H1 (cell line): ENCODE measurements around the gene PRC1. TPM values are rescaled to one million over a fixed set of nuclear protein-coding genes. Genes with fewer than 3 reads are reported as not detected.

Source experiments
- CTCF ChIA-PET: fragments of 300-600 bp; sonication (Branson Sonifier 250); formaldehyde crosslinking; loops from one replicate; lab custom pipeline; 2021; ENCODE audit not compliant: partially characterized antibody; lab: Charles Lee
- POLR2A ChIA-PET: fragments of 300-600 bp; sonication (Branson Sonifier 250); formaldehyde crosslinking; loops from one replicate; lab custom pipeline; 2021; ENCODE audit warnings: inconsistent platforms; ENCODE audit not compliant: partially characterized antibody; lab: Charles Lee
- DNase-seq, 2 experiments: peaks; one replicate each; pipeline versions ENCODE4 v3.0.0 to v3.0.0-alpha.2; 2010 to 2022; ENCODE audit warnings: low spot score in 2 of 2, low read depth in 1 of 2, mixed read lengths in 1 of 2
- FAIRE-seq: peaks from 2 replicates; lab custom pipeline; 2011; peaks lifted over from hg19 to GRCh38; lab: Jason Lieb, UNC
- H2AFZ ChIP-seq: 2 replicates; pipeline ENCODE4 v1.8.1; 2012; ENCODE audit warnings: low read length, inconsistent platforms
- H2AK5ac ChIP-seq: 2 replicates; pipeline ENCODE4 v1.6.1; 2013; ENCODE audit warnings: low read depth, low read length
- H2BK120ac ChIP-seq: replicated peaks from 2 replicates; pipeline ENCODE3; 2013; ENCODE audit warnings: low read depth, low read length, inconsistent platforms
- H2BK12ac ChIP-seq: 2 replicates; pipeline ENCODE4 v1.6.1; 2013; ENCODE audit warnings: low read depth, low read length
- H2BK15ac ChIP-seq: 2 replicates; pipeline ENCODE4 v1.6.1; 2013; ENCODE audit warnings: low read length
- H2BK20ac ChIP-seq: 2 replicates; pipeline ENCODE4 v1.6.1; 2013; ENCODE audit warnings: low read length
- H2BK5ac ChIP-seq: 2 replicates; pipeline ENCODE4 v1.6.1; 2013; ENCODE audit warnings: low read depth, low read length
- H3K14ac ChIP-seq: 2 replicates; pipeline ENCODE4 v1.6.1; 2013; ENCODE audit warnings: inconsistent platforms; ENCODE audit not compliant: insufficient read length
- H3K18ac ChIP-seq: 2 replicates; pipeline ENCODE4 v1.6.1; 2013; ENCODE audit warnings: low read length; ENCODE audit errors: extremely low read depth
- H3K23ac ChIP-seq: 2 replicates; pipeline ENCODE4 v1.6.1; 2013; ENCODE audit warnings: inconsistent platforms; ENCODE audit not compliant: insufficient read length
- H3K23me2 ChIP-seq: 2 replicates; pipeline ENCODE4 v1.6.1; 2013; ENCODE audit warnings: low read depth, low read length
- H3K27ac ChIP-seq: 2 replicates; pipeline ENCODE4 v1.6.1; 2011; ENCODE audit warnings: low read depth, low read length, inconsistent platforms
- H3K27me3 ChIP-seq, 4 experiments: replicated peaks in 1 of 4; 1 replicate in 1 of 4; 2 replicates in 3 of 4; pipeline versions ENCODE4 v1.6.1 to v1.8.1; 2011 to 2013; ENCODE audit warnings: low read length in 3 of 4, mild to moderate bottlenecking in 3 of 4, inconsistent platforms in 2 of 4, mixed read lengths in 2 of 4, moderate library complexity in 1 of 4; ENCODE audit not compliant: control insufficient read depth in 3 of 4, insufficient read depth in 3 of 4; ENCODE audit errors: extremely low read depth in 1 of 4
- H3K36me3 ChIP-seq, 4 experiments: 2 replicates each; pipeline versions ENCODE4 v1.6.1 to v1.8.1; 2011 to 2013; ENCODE audit warnings: mild to moderate bottlenecking in 4 of 4, low read length in 3 of 4, moderate library complexity in 2 of 4, control low read depth in 1 of 4, inconsistent platforms in 1 of 4; ENCODE audit not compliant: insufficient read depth in 4 of 4, control insufficient read depth in 2 of 4
- H3K4ac ChIP-seq: replicated peaks from 2 replicates; pipeline ENCODE3; 2013; ENCODE audit warnings: low read length, low read depth, mixed read lengths, inconsistent platforms; ENCODE audit not compliant: insufficient read length
- H3K4me1 ChIP-seq, 4 experiments: replicated peaks in 1 of 4; 1 replicate in 1 of 4; 2 replicates in 3 of 4; pipeline versions ENCODE4 v1.6.1 to v1.8.1; 2011 to 2013; ENCODE audit warnings: low read length in 3 of 4, inconsistent platforms in 2 of 4, mixed read lengths in 1 of 4; ENCODE audit not compliant: insufficient read depth in 4 of 4, control insufficient read depth in 3 of 4
- H3K4me2 ChIP-seq, 2 experiments: 2 replicates each; pipeline versions ENCODE4 v1.6.1 to v1.8.1; 2011 to 2013; ENCODE audit warnings: low read depth in 2 of 2, low read length in 2 of 2, control low read depth in 1 of 2, inconsistent platforms in 1 of 2, mild to moderate bottlenecking in 1 of 2; ENCODE audit not compliant: insufficient read depth in 1 of 2
- H3K4me3 ChIP-seq, 4 experiments: fragments of 200-600, 300-600 bp in 1 of 4; sonication (generic), shearing (Covaris generic), sonication (Bioruptor Twin) in 1 of 4; 2 replicates each; pipeline versions ENCODE4 v1.5.1 to v1.8.1; 2011 to 2016; ENCODE audit warnings: low read length in 4 of 4, low read depth in 3 of 4, control low read depth in 2 of 4, inconsistent platforms in 2 of 4, mild to moderate bottlenecking in 2 of 4, mixed read lengths in 1 of 4, moderate library complexity in 1 of 4; ENCODE audit not compliant: insufficient read depth in 2 of 4; ENCODE audit errors: extremely low read depth in 1 of 4
- H3K56ac ChIP-seq: replicated peaks from 2 replicates; pipeline ENCODE3; 2013; ENCODE audit warnings: low read depth, mild to moderate bottlenecking, mixed read lengths, low read length, inconsistent platforms; ENCODE audit not compliant: insufficient read length
- H3K79me1 ChIP-seq: 2 replicates; pipeline ENCODE4 v1.6.1; 2013; ENCODE audit warnings: low read depth, low read length, control low read depth
- H3K79me2 ChIP-seq, 2 experiments: 2 replicates each; pipeline versions ENCODE4 v1.6.1 to v1.8.1; 2012 to 2013; ENCODE audit warnings: low read length in 2 of 2, mild to moderate bottlenecking in 2 of 2, inconsistent platforms in 1 of 2; ENCODE audit not compliant: insufficient read depth in 2 of 2, control insufficient read depth in 1 of 2
- H3K9ac ChIP-seq, 4 experiments: replicated peaks in 1 of 4; 1 replicate in 1 of 4; 2 replicates in 3 of 4; pipeline versions ENCODE4 v1.6.1 to v1.8.1; 2011 to 2013; ENCODE audit warnings: low read depth in 3 of 4, low read length in 3 of 4, control low read depth in 2 of 4, mild to moderate bottlenecking in 2 of 4, moderate library complexity in 2 of 4, inconsistent platforms in 1 of 4; ENCODE audit errors: extremely low read depth in 1 of 4
- H3K9me3 ChIP-seq, 2 experiments: 2 replicates each; pipeline versions ENCODE4 v1.6.1 to v1.8.1; 2012 to 2013; ENCODE audit warnings: mild to moderate bottlenecking in 2 of 2, moderate library complexity in 2 of 2, control low read depth in 1 of 2, inconsistent platforms in 1 of 2, low read depth in 1 of 2, low read length in 1 of 2, mixed read lengths in 1 of 2; ENCODE audit not compliant: insufficient read depth in 2 of 2
- H4K20me1 ChIP-seq, 2 experiments: replicated peaks in 1 of 2; 2 replicates each; pipeline versions ENCODE3 to v1.8.1; 2011 to 2013; ENCODE audit warnings: inconsistent platforms in 2 of 2, low read length in 2 of 2, mild to moderate bottlenecking in 1 of 2; ENCODE audit not compliant: insufficient read depth in 2 of 2, control insufficient read depth in 1 of 2
- H4K5ac ChIP-seq: 2 replicates; pipeline ENCODE4 v1.6.1; 2013; ENCODE audit warnings: low read length, low read depth, mixed read lengths, inconsistent platforms; ENCODE audit not compliant: insufficient read length
- H4K8ac ChIP-seq: 2 replicates; pipeline ENCODE4 v1.8.0; 2013; ENCODE audit warnings: mild to moderate bottlenecking, moderate library complexity, low read length, inconsistent platforms; ENCODE audit not compliant: insufficient read depth; ENCODE audit errors: extremely low read depth
- H4K91ac ChIP-seq: replicated peaks from 2 replicates; pipeline ENCODE3; 2013; ENCODE audit warnings: low read length, mixed read lengths, inconsistent platforms; ENCODE audit not compliant: insufficient read length
- CREB1 ChIP-seq: IDR thresholded peaks from 2 replicates; pipeline ENCODE4 v1.6.1; 2012; ENCODE audit warnings: inconsistent platforms
- EGR1 ChIP-seq: IDR thresholded peaks from 2 replicates; pipeline ENCODE4 v1.6.1; 2011; ENCODE audit warnings: low read depth, low read length, borderline replicate concordance
- EZH2 ChIP-seq: fragments of 200-600 bp; sonication (generic); IDR thresholded peaks from 2 replicates; pipeline ENCODE4 v1.7.1; 2012; ENCODE audit warnings: low read depth, mild to moderate bottlenecking, moderate library complexity, low read length, inconsistent platforms; ENCODE audit not compliant: severe bottlenecking
- KDM4A ChIP-seq: IDR thresholded peaks from one replicate; pipeline ENCODE4 v1.7.1; 2012; ENCODE audit warnings: low read depth, mild to moderate bottlenecking, moderate library complexity, low read length, inconsistent platforms; ENCODE audit not compliant: severe bottlenecking
- NRF1 ChIP-seq: IDR thresholded peaks from 2 replicates; pipeline ENCODE4 v1.6.1; 2011; ENCODE audit warnings: mild to moderate bottlenecking, low read depth, low read length, improper control_type of control experiment
- PHF8 ChIP-seq: fragments of 200-600 bp; sonication (generic); conservative IDR thresholded peaks from 2 replicates; pipeline ENCODE4 v1.7.1; 2012; ENCODE audit warnings: low read depth, mild to moderate bottlenecking, inconsistent platforms, low read length, moderate library complexity
- RBBP5 ChIP-seq: IDR thresholded peaks from 2 replicates; pipeline ENCODE4 v1.7.1; 2012; ENCODE audit warnings: low read depth, mild to moderate bottlenecking, inconsistent platforms, low read length, moderate library complexity, borderline replicate concordance
- SIN3A ChIP-seq, 2 experiments: IDR thresholded peaks in 1 of 2; conservative IDR thresholded peaks in 1 of 2; 2 replicates each; pipeline ENCODE4 v1.6.1; 2011 to 2012; ENCODE audit warnings: low read length in 2 of 2, improper control_type of control experiment in 1 of 2, low read depth in 1 of 2, mild to moderate bottlenecking in 1 of 2
- TAF1 ChIP-seq: IDR thresholded peaks from 2 replicates; pipeline ENCODE4 v1.6.1; 2011; ENCODE audit warnings: mild to moderate bottlenecking, low read depth, low read length
- WGBS, 2 experiments: shearing (Covaris generic) in 1 of 2; methylation state at CpG; one replicate each; pipeline versions ENCODE4 v1.1.6 to v1.1.7; 2013 to 2015; ENCODE audit warnings: low lambda C conversion rate in 2 of 2, mixed read lengths in 2 of 2, inconsistent platforms in 1 of 2, low coverage in 1 of 2, missing lambda C conversion rate in 1 of 2; ENCODE audit not compliant: insufficient replicate concordance in 2 of 2, insufficient coverage in 1 of 2, insufficient read length in 1 of 2; ENCODE audit errors: extremely low coverage in 1 of 2, missing lambda C conversion rate in 1 of 2; 5-methylcytosine and 5-hydroxymethylcytosine counted together
- polyA plus RNA-seq, 7 experiments: library from polyadenylated mRNA; depleted of rRNA in 3 of 7; stranded (reverse) in 5 of 7; unstranded in 2 of 7; fragments of >200 nt in 5 of 7; fragments of 200-250 nt in 2 of 7; gene quantifications; 1 replicate in 5 of 7; 2 replicates in 1 of 7; 4 replicates in 1 of 7; pipeline versions ENCODE4 v1.2.1 to v1.2.3, GENCODE V29; 2011 to 2013; ENCODE audit warnings: missing spikeins in 2 of 7, mixed read lengths in 2 of 7
- total RNA-seq: library from RNA; stranded (reverse); fragmentation: NEBNext Ultra II Directional; extraction: Animal tissue kit (Norgen Biotek cat#: 25700); gene quantifications from 2 replicates; pipeline ENCODE4 v1.2.1, GENCODE V29; 2021
- TF ChIP-seq, protein P1 (sequence below): IDR thresholded peaks from 2 replicates; pipeline ENCODE4 v1.6.1; 2012; ENCODE audit warnings: inconsistent platforms

Gene PRC1
- total and polyA plus RNA-seq, 2 of the 8 experiments (the other 6 are each of a cell fraction or from before 2014, with no cell fraction given), result 90.7 to 181 TPM

GRCh38 chr15:90934949-90935751 lies 59.2 kb downstream of the PRC1 start, which contains the start of gene UNC45A:
TSS of gene UNC45A (plus strand) at chr15:90935285. CDS start at chr15:90935325, 40 bp downstream.
- Histone ChIP-seq H3K23me2 (peaks cover 11% of the 10 kb centered on the region; the same call in 1 of the 2 replicates), H2AK5ac (no peak within 1 kb of the TSS), H4K8ac (peak within 1 kb of the TSS; percentile 76), H3K27ac (no peak within 1 kb of the TSS), H4K91ac (no peak within 1 kb of the TSS), H3K23ac (no peak within 1 kb of the TSS), H2AFZ (peak within 1 kb of the TSS; percentile 48; the same call in 1 of the 2 replicates), H2BK5ac (peak within 1 kb of the TSS; percentile 52), H3K9ac (peak within 1 kb of the TSS in 3 of 4 experiments; percentile 20 to 39 (median 36); a peak in 5 of 7 replicates), H3K4me3 (peak within 1 kb of the TSS; percentile 59 to 80 (median 72)), H3K79me2 (no peaks in the 10 kb centered on the region), H3K14ac (no peak within 1 kb of the TSS), H3K4me2 (peak within 1 kb of the TSS; percentile 63 to 96), H4K5ac (no peak within 1 kb of the TSS), H3K4me1 (peaks cover 0 to 13% (median 7%) of the 10 kb centered on the region in 4 experiments; a peak in 6 of 7 replicates), H4K20me1 (peaks cover 0 to 4% of the 10 kb centered on the region in 2 experiments), H2BK120ac (no peak within 1 kb of the TSS), H3K18ac (peak within 1 kb of the TSS; percentile 48; the same call in 1 of the 2 replicates), H2BK12ac (no peak within 1 kb of the TSS), H3K36me3 (peaks cover under 1 to 20% (median 13%) of the 10 kb centered on the region in 4 experiments; a peak in 6 of 8 replicates), H2BK15ac (no peak within 1 kb of the TSS), H3K56ac (peak within 1 kb of the TSS; percentile 52), H3K4ac (no peak within 1 kb of the TSS), H2BK20ac (no peak within 1 kb of the TSS), H3K79me1 (no peaks in the 10 kb centered on the region), H3K27me3 (0 out of 7 replicates have a peak, but pooled peaks cover 0 to 4% (median 0%) of the 10 kb centered on the region in 4 experiments), H3K9me3 (no peaks in the 10 kb centered on the region)
- ChIA-PET POLR2A (interaction anchor here (0.6 to 5.0 kb wide), 13 partner anchors 9 to 522 kb away, joined by 3 to 24 read pairs (median 4); partner anchors contain the start of genes MAN2A2, RCCD1, SV2B and VPS33B), CTCF (interaction anchor here (0.6 to 20.7 kb wide), 32 partner anchors 8 to 426 kb away, joined by 3 to 306 read pairs (median 4); partner anchors contain the start of genes FES, FURIN, MAN2A2 and PRC1)
- FAIRE-seq (no peak), DNase-seq (peak; percentile 79 to 98)
- 4% methylated on average over 33 of the region's 65 CpGs; no CpG with 5 or more reads in 1 of the 2 experiments for WGBS, 2 experiments
- TF ChIP-seq RBBP5 (0 out of 2 replicates have a peak, but pooled peaks have one; percentile 31), EZH2 (no peak), SIN3A (conservative IDR thresholded peaks at IDR 0.05 in 1 of 2, IDR thresholded peaks at IDR 0.05 in 1 of 2; ENCODE audit: low read depth in 1 of 2, low read length in 2 of 2) (peak in 1 of 2 experiments; percentile 70; a peak in 1 of 4 replicates), TAF1 (peak; percentile 52; the same call in 1 of the 2 replicates), EGR1 (no peak), PHF8 (peak; percentile 47; the same call in 1 of the 2 replicates), NRF1 (peak; percentile 62), KDM4A (peak; percentile 79), CREB1 (peak; percentile 39; the same call in 1 of the 2 replicates)
- TF ChIP-seq, protein P1, sequence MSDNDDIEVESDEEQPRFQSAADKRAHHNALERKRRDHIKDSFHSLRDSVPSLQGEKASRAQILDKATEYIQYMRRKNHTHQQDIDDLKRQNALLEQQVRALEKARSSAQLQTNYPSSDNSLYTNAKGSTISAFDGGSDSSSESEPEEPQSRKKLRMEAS, result peak; percentile 53
